Measurements from ENCODE around the gene MYOZ3.

The MYOZ3 gene

GRCh38 chr5:150642991-150643710 is 17.9 kb upstream of the MYOZ3 start:
- DNase-seq (ENCODE audit: low spot score), result no peak

GRCh38 chr5:150644058-150644457 is 17.0 kb upstream of the MYOZ3 start:
- DNase-seq (ENCODE audit: low spot score), result no peak

- DNase-seq (ENCODE audit: low spot score), result no peak
Observed at GRCh38 chr5:150644514-150644913, 16.5 kb upstream of the MYOZ3 start.

- no peak for DNase-seq (ENCODE audit: low spot score)
Observed at GRCh38 chr5:150645070-150645700, 15.9 kb upstream of the MYOZ3 start.

GRCh38 chr5:150647275-150648251 is 13.5 kb upstream of the MYOZ3 start:
- no peak for DNase-seq (ENCODE audit: low spot score)

- no peak for DNase-seq (ENCODE audit: low spot score)
Observed at GRCh38 chr5:150648294-150649107, 12.6 kb upstream of the MYOZ3 start.

- no peak for DNase-seq (ENCODE audit: low spot score)
Observed at GRCh38 chr5:150649108-150650020, 11.7 kb upstream of the MYOZ3 start.

- no peak for DNase-seq (ENCODE audit: low spot score)
Observed at GRCh38 chr5:150650021-150651006, 10.7 kb upstream of the MYOZ3 start.

GRCh38 chr5:150651382-150651781 is 9.7 kb upstream of the MYOZ3 start:
- DNase-seq (ENCODE audit: low spot score), result no peak

GRCh38 chr5:150651924-150652671 is 9.0 kb upstream of the MYOZ3 start:
- no peak for DNase-seq (ENCODE audit: low spot score)

- no peak for DNase-seq (ENCODE audit: low spot score)
Observed at GRCh38 chr5:150653145-150653761, 7.8 kb upstream of the MYOZ3 start.

- DNase-seq (ENCODE audit: low spot score), result no peak
Observed at GRCh38 chr5:150653762-150654556, 7.1 kb upstream of the MYOZ3 start.

- DNase-seq (ENCODE audit: low spot score), result no peak
Observed at GRCh38 chr5:150655221-150655620, 5.8 kb upstream of the MYOZ3 start.

GRCh38 chr5:150656191-150657132 is 4.6 kb upstream of the MYOZ3 start:
- peak; percentile 77 for DNase-seq (ENCODE audit: low spot score)

GRCh38 chr5:150658121-150658520 is 2.9 kb upstream of the MYOZ3 start:
- no peak for DNase-seq (ENCODE audit: low spot score)

GRCh38 chr5:150658699-150659265 is 2.3 kb upstream of the MYOZ3 start:
- DNase-seq (ENCODE audit: low spot score), result no peak
